CD4-positive, alpha-beta memory T cell (primary cell): ENCODE measurements around the gene CPTP. TPM values are rescaled to one million over a fixed set of nuclear protein-coding genes. Genes with fewer than 3 reads are reported as not detected.
A peak's percentile ranks its signal among the peaks of the same experiment; 100 is the strongest.

Experiments used
- CTCF ChIA-PET: fragments of 350-600 bp; sonication (Branson Sonifier 250); formaldehyde crosslinking; loops from one replicate; lab custom pipeline; 2021; ENCODE audit warnings: inconsistent platforms; ENCODE audit not compliant: partially characterized antibody; lab: Charles Lee
- POLR2A ChIA-PET: fragments of 350-600 bp; sonication (Branson Sonifier 250); formaldehyde crosslinking; loops from one replicate; lab custom pipeline; 2021; ENCODE audit not compliant: partially characterized antibody; lab: Charles Lee
- DNase-seq, 5 donors: peaks; one replicate each; pipeline versions ENCODE4 v3.0.0 to v3.0.0-alpha.2; 2020 to 2022; ENCODE audit warnings: mixed read lengths in 1 of 5
- H3K27ac ChIP-seq: one replicate; pipeline ENCODE4 v1.7.0; 2013; ENCODE audit warnings: low read depth, low read length
- H3K27me3 ChIP-seq: 2 replicates; pipeline ENCODE4 v1.7.0; 2013; ENCODE audit warnings: mild to moderate bottlenecking, low read length, moderate library complexity; ENCODE audit not compliant: insufficient read depth
- H3K36me3 ChIP-seq: 2 replicates; pipeline ENCODE4 v1.7.0; 2013; ENCODE audit warnings: mild to moderate bottlenecking, low read length, moderate library complexity; ENCODE audit not compliant: insufficient read depth
- H3K4me1 ChIP-seq: 2 replicates; pipeline ENCODE4 v1.7.0; 2013; ENCODE audit warnings: mild to moderate bottlenecking, low read length, moderate library complexity; ENCODE audit not compliant: insufficient read depth
- H3K4me3 ChIP-seq, 2 donors: one replicate each; pipeline ENCODE4 v1.7.0; 2013; ENCODE audit warnings: low read length in 2 of 2, mild to moderate bottlenecking in 1 of 2
- H3K9me3 ChIP-seq, 2 donors: one replicate each; pipeline ENCODE4 v1.7.0; 2013; ENCODE audit warnings: low read length in 2 of 2, control low read depth in 1 of 2; ENCODE audit not compliant: control insufficient read depth in 1 of 2
- H3K27ac Mint-ChIP-seq, 7 donors: one replicate each; pipeline ENCODE4 v1.8.0; 2020 to 2021; ENCODE audit warnings: mixed read lengths in 7 of 7, mild to moderate bottlenecking in 6 of 7, inconsistent platforms in 3 of 7, moderate library complexity in 3 of 7
- H3K27me3 Mint-ChIP-seq, 2 donors: one replicate each; pipeline ENCODE4 v1.8.0; 2020 to 2021; ENCODE audit warnings: mixed read lengths in 2 of 2
- H3K36me3 Mint-ChIP-seq, 2 donors: one replicate each; pipeline ENCODE4 v1.8.0; 2020 to 2021; ENCODE audit warnings: mixed read lengths in 2 of 2, inconsistent platforms in 1 of 2, mild to moderate bottlenecking in 1 of 2
- H3K4me1 Mint-ChIP-seq, 4 donors: one replicate each; pipeline ENCODE4 v1.8.0; 2020 to 2021; ENCODE audit warnings: mixed read lengths in 4 of 4, mild to moderate bottlenecking in 1 of 4
- H3K4me3 Mint-ChIP-seq, 8 donors: one replicate each; pipeline ENCODE4 v1.8.0; 2020 to 2021; ENCODE audit warnings: mixed read lengths in 8 of 8, mild to moderate bottlenecking in 7 of 8, moderate library complexity in 6 of 8, inconsistent platforms in 3 of 8
- H3K9me3 Mint-ChIP-seq, 8 donors: one replicate each; pipeline ENCODE4 v1.8.0; 2020 to 2021; ENCODE audit warnings: mixed read lengths in 8 of 8, mild to moderate bottlenecking in 5 of 8, inconsistent platforms in 3 of 8, moderate library complexity in 1 of 8
- intact Hi-C: fragments of 100-400 bp; cut with micrococcal nuclease; formaldehyde crosslinking; loops from one replicate; pipeline ENCODE4 v1.15.1; 2023
- polyA plus RNA-seq, 2 donors: library from polyadenylated mRNA; unstranded; fragments of 300-500 nt; fragmentation: Illumina TruSeq; gene quantifications; one replicate each; pipeline ENCODE4 v1.2.3, GENCODE V29; 2021
- total RNA-seq, 2 experiments: library from RNA; stranded (reverse); gene quantifications; one replicate each; pipeline ENCODE4 v1.2.3, GENCODE V29; 2021

Gene CPTP
- total and polyA plus RNA-seq, 4 experiments from 2014 or later: 15.4 to 28.3 (median 25.9) TPM

DNA sequence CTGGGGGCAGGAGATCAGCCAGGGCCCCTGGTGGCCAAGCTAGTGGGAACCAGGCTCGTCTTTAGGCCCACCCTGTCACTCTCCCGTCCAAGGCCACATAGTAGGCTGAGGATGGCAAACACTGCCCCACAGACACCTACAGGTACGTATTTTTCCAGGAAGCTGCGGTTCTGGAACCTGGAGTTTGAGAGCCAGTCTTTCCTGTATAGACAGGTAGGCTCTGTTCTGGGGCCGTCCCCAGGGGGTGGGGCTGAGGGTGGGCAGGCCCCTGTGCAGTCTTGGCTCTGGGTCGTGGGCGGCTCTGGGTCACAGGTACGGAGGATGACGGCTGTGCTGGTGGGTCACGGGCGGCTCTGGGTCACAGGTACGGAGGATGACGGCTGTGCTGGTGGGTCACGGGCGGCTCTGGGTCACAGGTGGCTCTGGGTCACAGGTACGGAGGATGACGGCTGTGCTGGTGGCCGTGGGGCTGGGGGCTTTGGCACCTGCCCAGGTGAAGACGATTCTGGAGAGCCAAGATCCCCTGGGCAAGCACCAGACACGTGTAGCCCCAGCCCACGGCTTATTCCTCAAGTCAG lies 14.0 kb upstream of the CPTP start:
- POLR2A ChIA-PET: interaction anchor here (1.2 to 3.4 kb wide), 3 partner anchors 15 to 24 kb away, joined by 3 to 14 read pairs (median 3); no protein-coding TSS in a partner anchor

DNA sequence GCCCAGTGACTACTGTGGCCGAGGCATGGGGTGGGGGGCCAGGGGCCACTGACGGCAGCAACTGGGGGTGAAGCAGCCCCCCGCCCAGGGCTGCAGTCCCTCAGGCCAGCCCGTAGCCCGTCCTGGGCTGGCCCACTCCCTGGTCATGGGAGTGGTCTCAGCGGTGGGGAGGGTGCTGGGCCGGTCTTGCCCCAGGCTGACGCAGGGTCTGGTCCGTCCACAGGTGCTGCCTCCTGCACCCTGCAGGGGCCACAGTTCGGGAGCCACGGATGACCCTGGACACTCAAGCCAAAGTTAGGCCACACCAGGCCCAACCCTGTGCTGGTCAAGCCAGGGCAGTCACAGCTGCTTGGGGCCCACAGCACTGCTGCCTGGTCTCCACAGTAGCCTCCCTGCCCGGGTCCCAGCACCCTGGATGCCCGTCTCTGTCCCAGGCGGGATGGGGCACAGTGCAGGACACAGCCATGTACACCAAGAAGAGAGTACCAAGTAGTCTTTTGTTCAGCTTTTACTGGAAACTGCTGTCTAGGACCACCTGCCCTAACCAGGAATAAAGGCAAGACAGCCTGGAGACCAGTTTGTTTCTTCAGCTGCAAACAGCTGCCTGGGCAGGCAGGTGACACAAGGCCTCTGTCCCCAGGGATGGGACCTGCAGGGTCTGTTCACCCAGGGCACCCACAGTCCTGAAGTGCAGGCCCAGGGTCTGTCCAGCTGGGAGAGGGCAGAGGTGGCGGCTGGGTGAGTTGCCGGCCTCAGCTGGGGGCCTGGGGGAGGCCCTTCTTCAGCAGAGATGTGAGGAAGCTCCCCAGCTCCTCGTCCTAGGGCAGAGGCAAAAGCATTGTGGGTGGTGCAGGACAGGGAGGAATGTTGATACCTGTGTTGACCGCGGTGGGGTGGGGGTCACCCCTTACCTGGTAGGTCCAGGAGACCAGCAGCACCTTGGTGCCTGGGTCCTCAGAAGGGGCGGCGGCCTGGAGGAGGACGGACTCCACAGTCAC lies 13.2 kb upstream of the CPTP start:
- peak overlapping the region in 1 of 7 donors; percentile 68 for H3K27ac Mint-ChIP-seq
- H3K27me3 Mint-ChIP-seq: no peaks in the 10 kb centered on the region
- ChIA-PET CTCF (no interaction called here), POLR2A (interaction anchor here (1.2 to 3.4 kb wide), 2 partner anchors 14 to 23 kb away, joined by 3 to 14 read pairs; no protein-coding TSS in a partner anchor)
- Histone ChIP-seq H3K4me1 (peaks cover 16% of the 10 kb centered on the region), H3K27ac (no peak overlapping the region), H3K36me3 (peaks cover 31% of the 10 kb centered on the region), H3K27me3 (no peaks in the 10 kb centered on the region), H3K4me3 (no peak overlapping the region), H3K9me3 (no peaks in the 10 kb centered on the region)
- intact Hi-C loops: no loop called here
- no peak for DNase-seq
- peaks cover 0 to 23% of the 10 kb centered on the region in 2 donors for H3K36me3 Mint-ChIP-seq
- H3K4me1 Mint-ChIP-seq: peaks cover 7 to 17% (median 13%) of the 10 kb centered on the region in 4 donors
- H3K9me3 Mint-ChIP-seq: no peaks in the 10 kb centered on the region
- H3K4me3 Mint-ChIP-seq: no peak overlapping the region

More for the DNA sequence above, 14.0 kb upstream of the CPTP start:
- CTCF ChIA-PET: interaction anchor here (1.6 kb wide), 1 partner anchor 15 kb away, joined by 3 read pairs; no protein-coding TSS in a partner anchor
- no peaks in the 10 kb centered on the region for H3K27me3 Mint-ChIP-seq
- peaks cover 0 to 18% of the 10 kb centered on the region in 2 donors for H3K36me3 Mint-ChIP-seq
- peaks cover 31% of the 10 kb centered on the region for H3K36me3 ChIP-seq
- no peaks in the 10 kb centered on the region for H3K9me3 ChIP-seq
- peaks cover 10 to 24% (median 20%) of the 10 kb centered on the region in 4 donors for H3K4me1 Mint-ChIP-seq
- H3K27ac Mint-ChIP-seq: peak overlapping the region in 5 of 7 donors; percentile 17 to 86 (median 59)
- H3K4me1 ChIP-seq: peaks cover 24% of the 10 kb centered on the region
- intact Hi-C loops: no loop called here
- no peak overlapping the region for H3K4me3 ChIP-seq
- no peak overlapping the region for H3K27ac ChIP-seq
- H3K9me3 Mint-ChIP-seq: peaks cover 0 to 2% (median 0%) of the 10 kb centered on the region in 8 donors
- no peaks in the 10 kb centered on the region for H3K27me3 ChIP-seq
- no peak for DNase-seq
- H3K4me3 Mint-ChIP-seq: peak overlapping the region in 5 of 8 donors; percentile 27 to 74 (median 35)

DNA sequence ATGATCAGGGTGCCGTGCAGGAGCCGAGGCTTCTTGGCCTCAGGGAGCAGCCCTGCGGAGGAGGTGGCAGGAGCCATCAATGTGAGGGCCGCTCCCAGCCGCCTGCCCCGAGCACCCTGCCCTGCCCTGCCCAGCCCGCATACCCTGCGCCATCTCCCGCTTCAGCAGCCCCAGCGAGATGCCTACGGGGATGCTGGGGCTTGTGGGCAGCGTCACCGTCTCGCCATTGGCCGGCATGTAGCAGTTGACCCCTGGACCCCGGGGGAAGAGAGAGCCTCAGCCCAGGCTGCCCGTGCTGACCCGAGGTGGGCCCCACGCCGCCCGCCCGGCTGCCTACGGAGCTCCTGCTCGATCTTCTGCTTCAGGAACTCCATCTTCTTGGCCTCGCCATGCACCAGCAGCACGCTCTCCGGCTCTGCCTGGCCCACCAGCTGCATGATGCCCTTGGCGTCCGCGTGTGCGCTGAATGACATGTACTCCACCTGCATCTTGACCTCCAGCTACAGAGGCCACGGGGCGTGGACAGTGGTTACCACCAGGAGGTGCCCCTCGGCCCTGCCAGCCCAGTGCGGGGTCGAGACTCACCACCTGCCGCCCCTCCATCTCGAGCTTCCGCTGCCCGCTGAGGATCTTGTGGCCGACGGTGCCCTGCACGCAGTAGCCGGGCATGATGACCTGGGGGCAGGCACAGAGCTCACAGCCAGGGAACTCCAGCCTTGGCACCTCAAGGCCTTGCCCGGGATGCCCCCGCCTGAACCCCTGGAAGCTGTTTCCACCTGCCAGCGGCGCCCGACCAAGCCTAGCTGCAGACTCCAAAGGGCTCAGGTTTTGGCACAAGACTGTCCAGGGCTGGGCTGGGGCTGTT lies 11.9 kb upstream of the CPTP start:
- Mint-ChIP-seq H3K4me1 (peaks cover 1 to 8% (median 5%) of the 10 kb centered on the region in 4 donors), H3K9me3 (no peaks in the 10 kb centered on the region), H3K4me3 (no peak overlapping the region), H3K36me3 (peaks cover 3 to 23% of the 10 kb centered on the region in 2 donors), H3K27ac (peak overlapping the region in 1 of 7 donors; percentile 65), H3K27me3 (no peaks in the 10 kb centered on the region)
- H3K9me3 ChIP-seq: no peaks in the 10 kb centered on the region
- no peak overlapping the region for H3K27ac ChIP-seq
- no peaks in the 10 kb centered on the region for H3K27me3 ChIP-seq
- intact Hi-C loops: no loop called here
- no peak overlapping the region for H3K4me3 ChIP-seq
- ChIA-PET CTCF (no interaction called here), POLR2A (interaction anchor here (1.3 kb wide), 1 partner anchor 11 kb away, joined by 4 read pairs; no protein-coding TSS in a partner anchor)
- peaks cover 35% of the 10 kb centered on the region for H3K36me3 ChIP-seq
- H3K4me1 ChIP-seq: peaks cover 7% of the 10 kb centered on the region
- DNase-seq: no peak

DNA sequence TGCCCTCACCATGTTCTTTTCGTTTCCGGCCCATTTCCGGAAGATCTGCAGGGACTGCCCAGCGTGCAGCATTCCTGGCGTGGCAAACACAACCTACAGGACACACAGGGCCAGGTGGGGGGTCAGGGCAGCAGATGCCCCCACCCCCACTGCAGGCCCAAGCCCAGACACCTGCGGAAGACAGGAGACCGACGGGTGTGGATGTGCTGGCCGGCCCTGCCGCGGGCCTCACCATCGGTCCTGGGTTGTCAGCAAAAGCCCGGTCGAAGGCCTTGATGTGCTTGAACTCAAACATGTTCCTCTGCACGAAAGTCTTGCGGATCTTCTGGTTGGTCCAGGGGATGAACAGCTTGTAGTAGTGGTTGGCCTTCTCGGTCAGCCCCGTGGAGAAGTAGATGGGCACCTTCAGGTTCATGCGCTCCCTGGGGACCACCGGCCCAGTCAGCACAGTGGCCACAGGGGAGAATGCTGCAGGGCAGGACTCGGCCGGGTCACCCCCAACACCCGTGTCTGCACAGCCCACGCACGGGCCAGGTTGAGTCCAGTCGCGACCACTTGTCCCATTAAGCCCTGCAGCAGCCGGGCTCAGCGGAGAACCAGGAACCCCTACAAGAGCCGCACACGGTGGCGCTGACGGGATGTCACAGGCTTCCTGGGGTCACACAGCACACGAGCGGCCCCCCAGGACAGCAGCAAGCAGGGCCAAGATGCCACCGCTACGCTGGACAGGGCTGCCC lies 10.9 kb upstream of the CPTP start:
- H3K4me1 Mint-ChIP-seq: peaks cover under 1 to 8% (median 2%) of the 10 kb centered on the region in 4 donors
- intact Hi-C loops: no loop called here
- Histone ChIP-seq H3K27ac (no peak overlapping the region), H3K4me1 (peaks cover 7% of the 10 kb centered on the region), H3K9me3 (no peaks in the 10 kb centered on the region), H3K27me3 (no peaks in the 10 kb centered on the region), H3K4me3 (no peak overlapping the region), H3K36me3 (peaks cover 35% of the 10 kb centered on the region)
- peak overlapping the region in 2 of 7 donors; percentile 43 to 70 for H3K27ac Mint-ChIP-seq
- ChIA-PET POLR2A (interaction anchor here (1.3 kb wide), 1 partner anchor 10 kb away, joined by 4 read pairs; no protein-coding TSS in a partner anchor), CTCF (no interaction called here)
- no peaks in the 10 kb centered on the region for H3K27me3 Mint-ChIP-seq
- no peak for DNase-seq
- peaks cover 3 to 22% of the 10 kb centered on the region in 2 donors for H3K36me3 Mint-ChIP-seq
- H3K4me3 Mint-ChIP-seq: peak overlapping the region in 1 of 8 donors; percentile 42
- H3K9me3 Mint-ChIP-seq: no peaks in the 10 kb centered on the region

DNA sequence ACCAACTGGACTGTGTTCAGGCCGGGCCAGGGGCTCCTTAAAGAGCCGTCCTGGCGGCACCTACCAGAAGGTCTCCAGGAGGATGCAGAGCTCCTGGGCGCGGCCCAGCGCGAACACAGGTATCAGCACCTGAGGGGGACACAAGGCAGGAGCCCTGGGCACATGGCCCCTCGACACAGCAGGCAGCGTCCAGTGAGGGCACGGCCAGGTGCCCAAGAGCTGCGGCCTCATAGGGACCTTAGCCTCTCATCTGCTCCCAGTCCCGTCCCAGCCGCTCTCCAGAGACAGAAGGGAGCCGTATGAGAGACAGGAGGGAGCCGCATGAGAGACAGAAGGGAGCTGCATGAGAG lies 10.4 kb upstream of the CPTP start:
- H3K4me3 Mint-ChIP-seq: no peak overlapping the region
- ChIA-PET CTCF (no interaction called here), POLR2A (no interaction called here)
- no peaks in the 10 kb centered on the region for H3K27me3 ChIP-seq
- H3K4me1 ChIP-seq: peaks cover 6% of the 10 kb centered on the region
- H3K9me3 ChIP-seq: no peaks in the 10 kb centered on the region
- no peaks in the 10 kb centered on the region for H3K9me3 Mint-ChIP-seq
- intact Hi-C loops: no loop called here
- H3K4me1 Mint-ChIP-seq: peaks cover 0 to 8% (median 2%) of the 10 kb centered on the region in 4 donors
- no peak overlapping the region for H3K4me3 ChIP-seq
- no peak overlapping the region for H3K27ac Mint-ChIP-seq
- no peaks in the 10 kb centered on the region for H3K27me3 Mint-ChIP-seq
- H3K36me3 Mint-ChIP-seq: peaks cover 3 to 24% of the 10 kb centered on the region in 2 donors
- H3K27ac ChIP-seq: no peak overlapping the region
- peaks cover 39% of the 10 kb centered on the region for H3K36me3 ChIP-seq
- no peak for DNase-seq

DNA sequence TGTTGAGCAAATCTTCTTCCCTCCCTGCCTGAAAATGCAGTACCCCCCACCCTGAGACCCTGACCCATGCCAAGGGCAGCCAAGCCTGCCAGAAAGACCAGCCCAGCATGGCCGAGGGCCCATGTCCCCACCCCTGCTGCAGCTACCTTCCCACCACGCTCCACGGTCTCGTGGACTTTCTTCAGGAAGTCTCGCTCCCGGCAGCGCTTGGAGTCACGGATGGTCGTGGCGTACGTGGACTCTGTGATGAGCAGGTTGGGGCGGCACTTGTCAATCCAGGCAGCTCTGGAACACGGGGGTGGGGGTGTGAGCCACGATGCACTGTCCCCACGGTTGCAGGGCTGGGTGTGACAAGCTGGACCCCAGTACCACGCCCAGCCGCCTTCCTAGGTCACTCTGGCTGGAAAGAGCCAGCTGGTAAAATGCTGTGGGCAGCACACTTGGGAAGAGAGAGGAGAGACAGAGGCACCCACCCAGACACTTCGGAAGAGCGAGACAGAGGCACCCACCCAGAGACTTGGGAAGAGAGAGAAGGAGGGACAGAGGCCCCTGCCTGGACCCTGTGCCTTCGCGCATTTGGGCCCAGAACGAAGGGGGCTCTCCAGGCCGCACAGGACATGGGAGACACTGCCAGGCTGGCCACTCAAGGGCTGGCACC lies 9.8 kb upstream of the CPTP start:
- no peak overlapping the region for H3K27ac ChIP-seq
- Mint-ChIP-seq H3K9me3 (no peaks in the 10 kb centered on the region), H3K27ac (peak overlapping the region in 1 of 7 donors; percentile 64), H3K27me3 (no peaks in the 10 kb centered on the region), H3K36me3 (peaks cover 3 to 30% of the 10 kb centered on the region in 2 donors), H3K4me3 (no peak overlapping the region), H3K4me1 (peaks cover 0 to 8% (median 4%) of the 10 kb centered on the region in 4 donors)
- H3K36me3 ChIP-seq: peaks cover 44% of the 10 kb centered on the region
- no peaks in the 10 kb centered on the region for H3K4me1 ChIP-seq
- ChIA-PET POLR2A (no interaction called here), CTCF (no interaction called here)
- no peaks in the 10 kb centered on the region for H3K9me3 ChIP-seq
- no peak for DNase-seq
- H3K27me3 ChIP-seq: no peaks in the 10 kb centered on the region
- H3K4me3 ChIP-seq: no peak overlapping the region
- intact Hi-C loops: no loop called here
